D721Med (cell line): Measurements from ENCODE around the gene GJB1.
"Not testable (repeated sequence)": the region's sequence is repeated elsewhere in the genome, so short reads cannot be mapped to it uniquely, and the experiment has no call there.

Source experiments
- DNase-seq: peaks from one replicate; pipeline ENCODE4 v3.0.0; 2011; ENCODE audit warnings: low spot score; ENCODE audit not compliant: insufficient read length
- FAIRE-seq: peaks from 2 replicates; lab custom pipeline; 2011; peaks lifted over from hg19 to GRCh38; lab: Jason Lieb, UNC
- TF ChIP-seq, protein P1 (sequence below): IDR thresholded peaks from 2 replicates; pipeline ENCODE4 v1.5.1; 2012; ENCODE audit warnings: mild to moderate bottlenecking, control low read depth; ENCODE audit not compliant: insufficient read depth; ENCODE audit errors: missing control alignments

GJB1 gene

DNA sequence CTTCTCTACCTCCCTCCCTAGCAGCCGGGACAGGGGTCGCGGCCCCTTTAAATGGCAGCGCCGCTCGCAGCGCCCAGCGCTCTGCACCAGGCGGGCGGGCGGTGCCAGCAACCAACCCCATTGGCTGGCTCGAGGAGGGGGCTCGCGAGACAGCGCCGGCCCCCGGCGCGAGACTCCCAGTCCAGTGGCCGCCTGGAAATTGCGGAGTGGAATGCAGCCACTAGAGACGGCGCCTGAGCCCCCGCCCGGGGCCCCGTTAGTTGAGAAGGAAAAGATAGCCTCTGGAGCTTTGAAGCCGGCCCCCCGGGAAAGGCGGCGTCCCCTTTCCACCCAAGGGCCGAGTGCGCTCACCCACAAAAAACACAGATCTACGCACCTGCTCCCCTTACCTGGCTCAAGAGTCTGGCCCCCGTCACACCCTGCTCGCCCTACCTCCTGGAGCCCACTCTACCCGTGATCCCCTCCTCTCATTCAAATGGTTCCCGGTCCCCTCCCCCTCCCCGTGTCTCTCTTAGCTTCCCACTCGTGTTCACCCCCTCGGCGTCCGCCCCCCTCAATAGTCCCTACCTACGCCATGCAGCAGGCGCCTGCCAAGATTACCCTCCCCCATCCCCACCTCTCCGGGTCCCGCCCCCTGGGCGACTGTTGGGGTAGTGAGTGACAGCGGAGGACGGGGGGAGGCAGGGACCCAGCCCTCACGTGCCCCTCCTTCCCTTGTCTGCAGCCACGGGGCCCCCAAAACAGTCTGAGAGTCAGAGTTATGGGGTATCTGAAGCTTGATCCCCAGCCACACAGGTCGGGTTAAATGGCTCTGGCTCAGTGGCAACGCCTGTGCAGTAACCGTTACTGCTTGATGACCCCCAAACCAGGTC, 31.3 kb downstream of the GJB1 start, which contains the start of gene ZMYM3:
TSS of gene ZMYM3 (minus strand) at position 49 of the 872 bp plus-strand sequence. CDS start 885 bp downstream, outside the sequence.
- FAIRE-seq (no peak), DNase-seq (peak; percentile 42)
- TF ChIP-seq, protein P1, sequence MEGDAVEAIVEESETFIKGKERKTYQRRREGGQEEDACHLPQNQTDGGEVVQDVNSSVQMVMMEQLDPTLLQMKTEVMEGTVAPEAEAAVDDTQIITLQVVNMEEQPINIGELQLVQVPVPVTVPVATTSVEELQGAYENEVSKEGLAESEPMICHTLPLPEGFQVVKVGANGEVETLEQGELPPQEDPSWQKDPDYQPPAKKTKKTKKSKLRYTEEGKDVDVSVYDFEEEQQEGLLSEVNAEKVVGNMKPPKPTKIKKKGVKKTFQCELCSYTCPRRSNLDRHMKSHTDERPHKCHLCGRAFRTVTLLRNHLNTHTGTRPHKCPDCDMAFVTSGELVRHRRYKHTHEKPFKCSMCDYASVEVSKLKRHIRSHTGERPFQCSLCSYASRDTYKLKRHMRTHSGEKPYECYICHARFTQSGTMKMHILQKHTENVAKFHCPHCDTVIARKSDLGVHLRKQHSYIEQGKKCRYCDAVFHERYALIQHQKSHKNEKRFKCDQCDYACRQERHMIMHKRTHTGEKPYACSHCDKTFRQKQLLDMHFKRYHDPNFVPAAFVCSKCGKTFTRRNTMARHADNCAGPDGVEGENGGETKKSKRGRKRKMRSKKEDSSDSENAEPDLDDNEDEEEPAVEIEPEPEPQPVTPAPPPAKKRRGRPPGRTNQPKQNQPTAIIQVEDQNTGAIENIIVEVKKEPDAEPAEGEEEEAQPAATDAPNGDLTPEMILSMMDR, result no peak

DNA sequence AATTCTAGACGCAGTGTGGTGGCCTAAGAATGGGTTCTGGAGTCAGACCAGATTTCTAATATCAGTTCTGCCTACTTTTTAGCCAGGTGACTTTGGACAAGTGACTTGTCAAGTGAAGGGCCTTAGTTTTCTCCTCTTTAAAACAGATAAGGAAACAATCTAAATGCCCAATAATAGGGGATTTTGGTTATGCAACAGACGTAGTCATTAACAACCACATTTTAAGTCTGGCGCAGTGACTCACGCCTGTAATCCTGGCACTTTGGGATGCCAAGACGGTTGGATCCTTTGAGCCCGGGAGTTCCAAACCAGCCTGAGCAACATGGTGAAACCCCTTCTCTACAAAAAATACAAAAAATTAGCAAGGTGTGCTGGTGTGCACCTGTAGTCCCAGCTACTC, 33.0 kb downstream of the GJB1 start:
- DNase-seq (no peak), FAIRE-seq (no peak)
- TF ChIP-seq, protein P1, result no peak

DNA sequence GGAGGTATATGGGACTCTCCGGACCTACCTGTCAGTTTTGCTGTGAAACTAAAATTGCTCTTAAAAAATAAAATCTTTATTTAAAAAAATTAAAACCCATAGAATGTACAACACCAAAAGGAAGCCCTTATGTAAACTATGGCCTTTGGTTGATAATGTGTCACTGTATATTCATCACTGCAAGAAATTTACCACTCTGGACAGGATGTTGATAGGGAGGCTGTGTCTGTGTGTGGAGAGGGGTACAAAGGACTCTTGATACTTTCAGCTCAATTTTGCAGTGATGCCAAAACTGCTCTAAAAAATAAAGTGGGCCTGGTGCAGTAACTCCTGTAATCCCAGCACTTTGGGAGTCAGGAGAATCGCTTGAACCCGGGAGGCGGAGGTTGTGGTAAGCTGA, 33.8 kb downstream of the GJB1 start:
- FAIRE-seq, result no peak
- no peak for DNase-seq
- TF ChIP-seq, protein P1, result no peak

DNA sequence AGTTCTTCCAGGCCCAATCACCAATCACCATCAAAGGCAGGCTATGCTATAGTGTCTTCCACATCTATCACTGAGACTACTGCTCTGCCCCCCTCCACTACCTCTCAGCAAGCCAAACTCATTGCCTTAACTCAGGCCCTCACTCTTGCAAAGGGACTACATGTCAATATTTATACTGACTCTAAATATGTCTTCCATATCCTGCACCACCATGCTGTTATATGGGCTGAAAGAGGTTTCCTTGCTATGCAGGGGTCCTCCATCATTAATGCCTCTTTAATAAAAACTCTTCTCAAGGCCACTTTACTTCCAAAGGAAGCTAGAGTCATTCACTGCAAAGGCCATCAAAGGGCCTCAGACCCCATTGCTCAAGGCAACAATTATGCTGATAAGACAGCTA, 45.6 kb downstream of the GJB1 start:
- not testable (repeated sequence) for FAIRE-seq, DNase-seq

DNA sequence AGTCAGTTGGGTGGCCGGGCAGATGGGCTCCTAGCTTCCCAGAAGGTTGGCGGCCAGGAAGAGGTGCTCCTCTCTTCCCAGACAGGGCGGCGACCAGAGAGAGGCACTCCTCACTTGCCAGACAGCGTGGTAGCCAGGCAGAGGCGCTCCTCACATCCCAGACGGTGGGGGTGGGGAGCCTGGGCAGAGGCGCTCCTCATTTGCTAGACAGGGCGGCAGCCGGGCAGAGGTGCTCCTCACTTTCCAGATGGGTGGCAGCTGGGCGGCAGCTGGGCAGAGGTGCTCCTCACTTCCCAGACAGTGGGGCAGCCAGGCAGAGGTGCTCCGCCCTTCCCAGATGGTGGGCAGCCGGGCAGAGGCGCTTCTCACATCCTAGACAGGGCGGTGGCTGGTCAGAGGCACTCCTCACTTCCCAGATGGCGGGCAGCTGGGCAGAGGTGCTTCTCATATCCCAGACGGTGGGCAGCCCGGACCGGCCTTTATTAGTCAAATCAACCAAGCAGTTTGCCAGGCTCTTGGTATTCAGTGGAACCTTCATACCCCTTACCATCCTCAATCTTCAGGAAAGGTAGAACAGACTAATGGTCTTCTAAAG, 46.9 kb downstream of the GJB1 start:
- FAIRE-seq (no peak), DNase-seq (no peak)
- TF ChIP-seq, protein P1, result no peak

DNA sequence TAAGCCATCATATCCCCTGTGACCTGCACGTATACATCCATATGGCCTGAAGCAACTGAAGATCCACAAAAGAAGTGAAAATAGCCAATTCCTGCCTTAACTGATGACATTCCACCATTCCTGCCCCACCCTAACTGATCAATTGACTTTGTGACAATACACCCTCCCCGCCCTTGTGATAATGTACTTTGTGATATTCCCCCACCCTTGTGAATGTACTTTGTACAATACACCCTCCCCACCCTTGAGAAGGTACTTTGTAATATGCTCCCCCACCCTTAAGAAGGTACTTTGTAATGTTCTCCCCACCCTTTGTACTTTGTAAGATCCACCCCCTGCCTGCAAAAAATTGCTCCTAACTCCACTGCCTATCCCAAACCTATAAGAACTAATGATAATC, 49.3 kb downstream of the GJB1 start:
- DNase-seq, FAIRE-seq: not testable (repeated sequence)
